ENCODE measurements around the gene ANKS3. TPM values are rescaled to one million over a fixed set of nuclear protein-coding genes. Genes with fewer than 3 reads are reported as not detected.

ANKS3 gene
- total and polyA plus RNA-seq, 9 donors = 6.7 to 37.4 (median 29.6) TPM

- Histone ChIP-seq H3K9me3 (no peaks in the 10 kb centered on the region), H3K36me3 (no peaks in the 10 kb centered on the region), H3K27me3 (no peaks in the 10 kb centered on the region), H3K4me1 (ENCODE audit: insufficient read depth) (peaks cover 5% of the 10 kb centered on the region), H3K27ac (no peak overlapping the region), H3K4me3 (no peak overlapping the region)
- intact Hi-C loops (cut with DNase I) = no loop called here
- TF ChIP-seq EP300 (IDR thresholded peaks at IDR 0.05) = no peak
- peak in 1 of 5 donors; percentile 11 for DNase-seq
- WGBS, 3 donors = 79 to 84% (median 81%) methylated on average over 8 to 9 of the region's 9 CpGs
These were observed 36.2 kb downstream of the ANKS3 start for GRCh38 chr16:4697848-4698291.

- Histone ChIP-seq H3K27me3 (no peaks in the 10 kb centered on the region), H3K27ac (no peak overlapping the region), H3K9me3 (no peaks in the 10 kb centered on the region), H3K36me3 (no peaks in the 10 kb centered on the region), H3K4me1 (ENCODE audit: insufficient read depth) (peaks cover 5% of the 10 kb centered on the region), H3K4me3 (no peak overlapping the region)
- peak in 4 of 5 donors; percentile 25 to 57 (median 33) for DNase-seq
- 64 to 70% (median 64%) methylated on average over 28 to 33 of the region's 33 CpGs for WGBS, 3 donors
- TF ChIP-seq POLR2A (IDR thresholded peaks at IDR 0.05) (no peak), CTCF (IDR thresholded peaks at IDR 0.05) (no peak), EP300 (IDR thresholded peaks at IDR 0.05) (no peak)
- intact Hi-C loops (cut with DNase I) = no loop called here
These were observed 36.9 kb downstream of the ANKS3 start for GRCh38 chr16:4696905-4697847.

DNA sequence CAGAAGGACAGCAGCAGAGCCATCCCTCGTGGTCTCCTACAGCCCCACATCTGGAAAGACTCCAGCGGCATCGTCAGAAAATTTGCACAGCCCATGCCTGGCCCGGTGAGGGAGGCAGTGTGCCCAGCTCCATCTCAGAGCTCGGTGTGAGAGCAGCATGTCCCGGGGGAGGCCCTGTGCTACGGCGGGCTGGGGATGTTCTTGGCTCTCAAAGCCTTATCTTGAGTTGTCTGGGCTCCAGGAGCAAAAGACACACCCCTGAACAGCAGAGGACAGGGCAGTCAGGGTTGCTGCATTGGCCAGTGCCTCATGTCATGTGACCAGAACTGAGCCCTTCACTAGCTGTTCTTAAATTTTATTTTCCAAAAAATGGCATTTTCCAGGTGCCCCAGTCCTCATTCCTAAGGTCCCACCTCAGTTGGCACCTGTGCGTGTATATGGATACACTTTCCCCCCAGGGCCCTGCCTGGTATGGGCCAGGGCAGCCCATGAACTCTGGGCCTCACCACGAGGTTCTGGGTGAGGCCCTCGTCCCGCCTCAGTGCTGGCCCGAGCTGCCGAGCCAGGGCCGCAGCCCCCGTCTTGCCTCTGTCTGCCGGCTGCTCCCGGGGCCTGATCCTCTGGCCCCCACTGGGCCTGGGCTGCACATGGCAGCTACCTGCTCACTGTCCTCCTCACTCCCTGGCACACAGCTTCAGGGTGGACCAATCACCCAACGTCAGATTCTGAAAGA, 37.7 kb downstream of the ANKS3 start:
- intact Hi-C loops (cut with DNase I) = no loop called here
- Histone ChIP-seq H3K27me3 (no peaks in the 10 kb centered on the region), H3K36me3 (no peaks in the 10 kb centered on the region), H3K4me1 (ENCODE audit: insufficient read depth) (peaks cover 5% of the 10 kb centered on the region), H3K9me3 (no peaks in the 10 kb centered on the region), H3K27ac (peak overlapping the region in 1 of 2 donors; percentile 25), H3K4me3 (no peak overlapping the region)
- 17 to 38% (median 34%) methylated on average over 17 to 19 of the region's 19 CpGs for WGBS, 3 donors
- DNase-seq = peak; percentile 49 to 89 (median 62)
- TF ChIP-seq POLR2A (IDR thresholded peaks at IDR 0.05) (no peak), EP300 (IDR thresholded peaks at IDR 0.05) (no peak), CTCF (IDR thresholded peaks at IDR 0.05) (no peak)

- peak in 1 of 5 donors; percentile 20 for DNase-seq
- Histone ChIP-seq H3K27me3 (no peaks in the 10 kb centered on the region), H3K27ac (peak overlapping the region in 1 of 2 donors; percentile 25), H3K9me3 (no peaks in the 10 kb centered on the region), H3K4me1 (ENCODE audit: insufficient read depth) (peaks cover 5% of the 10 kb centered on the region), H3K36me3 (no peaks in the 10 kb centered on the region), H3K4me3 (no peak overlapping the region)
- TF ChIP-seq EP300 (IDR thresholded peaks at IDR 0.05) (no peak), POLR2A (IDR thresholded peaks at IDR 0.05) (no peak), CTCF (IDR thresholded peaks at IDR 0.05) (no peak)
- WGBS, 3 donors = 42 to 46% (median 43%) methylated on average over 12 of the region's 12 CpGs
- intact Hi-C loops (cut with DNase I) = no loop called here
These were observed 38.4 kb downstream of the ANKS3 start for GRCh38 chr16:4695473-4696171.
